Esophagus squamous epithelium (tissue), 4 donors: Measurements from ENCODE around the gene KREMEN1.

Source experiments
- POLR2A ChIP-seq, 4 donors: fragments of 450-650 bp; IDR thresholded peaks; one replicate each; pipeline ENCODE4 v1.6.1; 2017; ENCODE audit warnings: antibody characterized with exemption in 4 of 4, mild to moderate bottlenecking in 4 of 4, moderate library complexity in 3 of 4
- TF ChIP-seq, protein P1 (sequence below), 6 experiments: fragments of 450-650 bp in 4 of 6; fragments of 200-600 bp in 2 of 6; sonication (generic) in 2 of 6; IDR thresholded peaks; one replicate each; pipeline ENCODE4 v1.5.1; 2016 to 2019; ENCODE audit warnings: antibody characterized with exemption in 6 of 6, mild to moderate bottlenecking in 4 of 6, moderate library complexity in 4 of 6

DNA sequence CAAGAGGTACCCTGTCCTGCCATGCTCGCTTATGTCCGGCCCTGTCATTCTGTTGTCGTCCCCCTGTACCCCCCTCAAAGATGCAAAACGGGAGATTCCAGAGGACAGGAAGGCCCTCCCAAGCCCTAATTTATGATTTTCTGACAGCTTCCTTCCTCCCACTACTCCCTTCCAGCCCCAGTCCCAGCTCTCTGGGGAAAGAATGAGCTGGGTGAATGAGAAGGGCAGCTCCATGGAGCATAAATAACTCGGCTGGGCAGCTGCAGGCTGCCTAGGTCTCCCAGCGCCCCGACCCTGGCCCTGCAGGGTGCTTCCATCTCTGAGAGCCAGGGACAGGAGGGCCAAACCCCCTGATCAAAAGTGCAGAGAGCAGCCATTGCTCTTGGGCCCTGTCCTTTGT is 128.9 kb downstream of the KREMEN1 start:
- TF ChIP-seq POLR2A (IDR thresholded peaks at IDR 0.05): no peak
- TF ChIP-seq, protein P1, sequence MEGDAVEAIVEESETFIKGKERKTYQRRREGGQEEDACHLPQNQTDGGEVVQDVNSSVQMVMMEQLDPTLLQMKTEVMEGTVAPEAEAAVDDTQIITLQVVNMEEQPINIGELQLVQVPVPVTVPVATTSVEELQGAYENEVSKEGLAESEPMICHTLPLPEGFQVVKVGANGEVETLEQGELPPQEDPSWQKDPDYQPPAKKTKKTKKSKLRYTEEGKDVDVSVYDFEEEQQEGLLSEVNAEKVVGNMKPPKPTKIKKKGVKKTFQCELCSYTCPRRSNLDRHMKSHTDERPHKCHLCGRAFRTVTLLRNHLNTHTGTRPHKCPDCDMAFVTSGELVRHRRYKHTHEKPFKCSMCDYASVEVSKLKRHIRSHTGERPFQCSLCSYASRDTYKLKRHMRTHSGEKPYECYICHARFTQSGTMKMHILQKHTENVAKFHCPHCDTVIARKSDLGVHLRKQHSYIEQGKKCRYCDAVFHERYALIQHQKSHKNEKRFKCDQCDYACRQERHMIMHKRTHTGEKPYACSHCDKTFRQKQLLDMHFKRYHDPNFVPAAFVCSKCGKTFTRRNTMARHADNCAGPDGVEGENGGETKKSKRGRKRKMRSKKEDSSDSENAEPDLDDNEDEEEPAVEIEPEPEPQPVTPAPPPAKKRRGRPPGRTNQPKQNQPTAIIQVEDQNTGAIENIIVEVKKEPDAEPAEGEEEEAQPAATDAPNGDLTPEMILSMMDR (IDR thresholded peaks at IDR 0.05): no peak
